Colon (tissue), 2 donors: ENCODE data around the gene RRBP1.

ENCODE experiments used
- FAIRE-seq: peaks from 2 replicates; lab custom pipeline; 2012; peaks lifted over from hg19 to GRCh38; lab: Jason Lieb, UNC
- donor health status: control.
- donor health status: control.

RRBP1 gene

DNA sequence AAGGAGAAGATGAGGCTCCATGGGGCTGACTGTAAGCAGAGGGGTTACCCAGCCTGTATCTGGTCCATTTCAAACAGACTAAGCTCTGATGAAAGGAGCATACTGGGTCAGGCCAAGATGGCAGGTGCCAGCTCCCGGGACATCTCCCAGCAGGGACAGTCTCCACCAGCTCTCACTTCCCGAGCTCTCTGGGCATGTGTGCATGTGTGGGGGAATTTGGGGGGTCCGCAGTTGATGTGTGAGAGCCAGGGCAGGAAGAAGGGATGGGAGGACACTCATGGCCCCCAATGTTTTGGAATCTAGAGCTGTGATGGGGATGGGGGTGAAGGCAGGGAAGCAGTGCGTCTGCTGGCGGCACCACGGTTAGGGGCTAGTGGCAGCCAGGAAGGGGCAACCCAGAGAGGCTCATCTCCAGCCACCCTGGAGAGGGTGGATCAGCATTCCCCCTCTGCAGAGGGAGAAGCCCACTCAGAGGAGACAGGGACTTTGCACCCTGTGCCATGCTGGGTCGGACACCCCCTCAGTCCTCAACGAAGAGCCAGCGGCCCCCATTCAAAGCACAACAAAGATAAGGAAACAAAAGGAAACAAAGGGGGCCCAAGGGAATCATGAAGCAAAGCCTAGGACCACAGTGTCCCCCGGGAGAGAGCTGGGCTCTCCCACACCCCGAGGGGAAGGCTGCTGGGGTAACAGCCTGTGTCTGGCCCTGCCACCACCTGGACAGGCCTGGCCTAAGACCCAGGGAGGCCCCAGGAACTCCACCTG lies 59.8 kb downstream of the RRBP1 start:
- FAIRE-seq, result no peak

DNA sequence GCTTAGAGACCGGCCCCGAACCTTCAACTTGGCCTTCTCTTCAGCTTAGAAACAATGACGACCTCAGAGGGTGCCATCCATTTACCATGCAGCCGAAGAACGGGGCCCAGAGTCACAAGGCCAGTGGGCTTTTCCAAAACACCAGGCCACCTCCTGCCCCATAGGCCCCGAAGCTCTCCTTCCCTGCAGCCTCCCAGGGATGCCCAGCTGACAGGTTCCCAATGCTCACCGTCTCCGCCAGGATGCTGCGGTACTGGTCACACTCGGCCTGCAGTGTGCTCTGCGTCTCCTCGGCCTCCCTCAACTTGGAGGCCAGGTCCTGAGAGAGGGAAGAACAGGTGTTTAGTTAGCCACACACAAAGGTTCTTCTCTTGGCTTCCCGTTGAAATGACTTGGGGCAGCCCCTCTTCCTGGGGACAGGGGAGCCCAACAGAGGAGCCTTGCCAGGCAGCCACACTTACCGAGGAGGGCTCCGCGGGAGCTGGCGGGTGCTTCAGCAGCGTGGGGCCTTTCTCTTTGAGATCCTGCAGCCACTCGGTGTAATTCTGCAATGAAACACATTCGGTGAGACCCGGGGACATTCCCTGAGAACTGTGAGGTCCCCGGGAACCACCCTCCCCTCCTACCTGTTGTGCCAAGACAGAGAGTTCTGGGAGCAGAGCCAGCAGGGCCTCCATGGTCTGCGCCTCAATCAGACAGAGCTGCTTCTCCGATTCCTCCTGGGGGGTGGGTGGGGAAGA lies 60.6 kb downstream of the RRBP1 start:
- no peak for FAIRE-seq

DNA sequence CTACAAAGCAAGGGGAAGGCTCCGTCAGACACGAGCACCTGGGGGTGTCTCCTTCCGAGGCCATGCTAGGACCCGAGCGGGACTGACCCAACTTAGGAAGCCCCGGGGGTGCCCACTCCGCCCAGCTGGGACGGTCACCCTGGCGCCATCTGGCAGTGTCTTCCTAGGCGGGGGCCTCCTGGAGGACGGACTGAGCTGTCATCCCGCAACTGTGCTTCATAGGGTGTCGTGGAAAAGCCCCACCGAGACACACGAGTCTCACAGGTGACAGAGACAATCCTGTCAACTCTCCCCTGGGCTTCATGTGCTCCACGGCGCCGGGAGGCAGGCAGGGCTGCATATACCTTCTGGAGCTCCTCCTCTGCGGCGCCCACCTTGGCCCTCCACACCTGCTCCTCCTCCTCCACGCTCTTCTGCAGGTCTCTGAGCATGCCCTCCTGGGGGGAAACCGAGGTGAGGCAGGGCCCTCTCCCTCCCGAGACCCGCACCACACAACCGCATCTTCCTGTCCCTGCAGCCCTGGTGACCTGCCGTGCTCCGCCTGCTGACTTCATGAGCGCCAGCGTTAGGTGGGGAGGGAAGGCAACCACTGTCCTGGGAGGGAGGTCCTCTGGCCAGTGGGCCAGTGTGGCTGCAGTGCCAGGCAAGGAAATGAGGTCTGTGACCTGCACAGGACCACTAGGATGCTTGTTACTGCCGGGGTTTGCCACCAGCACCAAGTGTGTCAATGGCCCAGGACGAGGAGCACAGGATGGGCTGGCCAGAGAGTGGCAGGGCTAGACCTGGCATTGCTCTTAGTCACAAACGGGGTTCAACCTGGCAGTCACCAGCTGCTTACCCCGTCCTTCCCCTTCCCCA lies 61.4 kb downstream of the RRBP1 start:
- FAIRE-seq, result no peak

DNA sequence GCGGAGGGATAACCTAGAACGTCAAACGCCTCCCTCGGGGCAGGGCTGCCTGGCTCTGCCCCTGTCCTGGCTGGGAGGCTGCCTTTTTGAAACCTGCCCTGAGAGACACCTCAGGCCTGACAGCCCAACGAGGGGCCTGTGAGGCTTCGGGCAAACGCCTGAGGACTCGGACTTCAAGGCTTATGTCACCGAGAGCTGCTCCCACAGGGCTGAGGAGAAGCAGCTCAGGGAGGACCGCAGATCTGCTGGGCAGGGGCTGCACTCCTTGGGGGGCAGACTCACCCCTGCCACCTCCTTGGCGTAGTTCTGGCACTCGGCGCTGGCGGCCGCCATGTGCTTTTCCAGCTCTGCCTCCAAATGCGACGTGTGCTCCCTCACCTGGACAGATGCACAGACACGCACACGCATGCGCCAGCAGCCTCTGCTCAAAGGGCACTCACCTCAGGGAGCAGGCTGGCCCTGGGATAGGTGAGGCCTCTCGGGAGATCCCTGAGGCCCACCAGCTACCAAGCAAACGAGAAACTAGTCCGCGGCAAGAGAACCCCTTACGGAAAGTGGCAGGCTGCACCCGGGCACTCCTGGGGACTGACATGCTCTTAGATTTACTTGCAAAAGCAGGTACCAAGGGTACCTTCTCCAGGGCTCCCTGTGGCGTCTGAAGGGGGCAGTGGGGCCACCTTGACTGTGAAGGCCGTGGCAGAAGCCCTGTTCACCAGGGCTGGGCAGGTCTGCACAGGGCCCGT lies 62.5 kb downstream of the RRBP1 start:
- FAIRE-seq, result no peak

DNA sequence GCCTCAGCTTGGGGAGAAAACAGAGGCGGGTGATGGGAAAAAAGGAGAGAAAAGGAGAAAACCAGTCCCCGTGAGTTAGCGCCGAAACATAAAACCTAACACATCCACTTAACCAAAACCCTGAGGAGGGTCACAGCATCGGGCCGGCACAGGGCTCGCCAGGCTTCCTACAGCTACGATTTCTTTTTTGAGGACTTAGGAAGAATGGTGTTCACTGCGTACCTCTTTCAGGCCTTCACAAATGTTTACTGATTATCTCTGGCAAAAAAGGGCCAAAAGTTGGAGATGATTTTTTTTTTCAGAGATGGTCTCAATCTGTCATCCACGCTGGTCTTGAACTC lies 63.4 kb downstream of the RRBP1 start:
- no peak for FAIRE-seq

DNA sequence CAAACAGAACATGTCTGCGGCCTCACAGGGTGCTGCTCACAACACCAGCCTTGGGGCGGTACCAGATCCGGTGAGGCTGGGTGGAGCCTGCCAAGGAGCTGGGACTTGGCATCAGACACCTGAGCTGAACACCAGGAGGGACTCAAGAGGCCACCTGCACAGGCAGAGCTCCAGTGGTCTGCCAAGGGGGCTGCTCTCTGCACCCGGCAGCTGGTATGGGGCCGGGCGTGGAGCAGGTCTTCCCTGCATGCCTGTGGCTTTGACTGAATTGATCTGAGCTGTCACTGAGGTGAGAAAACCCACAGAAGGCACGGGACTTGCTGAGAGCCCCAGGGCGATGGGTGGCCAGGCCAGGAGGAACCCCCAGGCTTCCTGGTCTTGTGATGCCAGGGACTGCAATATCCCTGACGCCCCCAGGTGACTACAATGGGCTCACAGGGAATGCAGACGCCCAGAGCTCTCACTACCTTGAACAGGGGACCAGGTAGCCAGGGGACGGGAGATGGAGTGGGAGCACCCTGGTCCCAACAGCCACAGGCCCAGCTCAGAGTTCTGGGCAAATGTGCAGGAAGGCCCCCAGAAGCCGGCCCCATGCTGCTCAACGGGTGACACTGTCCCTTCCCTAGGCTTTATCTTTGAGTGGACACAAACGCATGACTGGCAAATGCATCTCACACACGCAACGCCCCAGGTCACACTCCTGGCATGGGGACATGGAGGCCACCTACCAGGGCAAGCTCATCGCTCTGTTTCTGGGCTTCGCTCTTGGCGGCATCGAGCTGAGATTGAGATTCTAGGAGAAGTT lies 64.0 kb downstream of the RRBP1 start:
- no peak for FAIRE-seq

DNA sequence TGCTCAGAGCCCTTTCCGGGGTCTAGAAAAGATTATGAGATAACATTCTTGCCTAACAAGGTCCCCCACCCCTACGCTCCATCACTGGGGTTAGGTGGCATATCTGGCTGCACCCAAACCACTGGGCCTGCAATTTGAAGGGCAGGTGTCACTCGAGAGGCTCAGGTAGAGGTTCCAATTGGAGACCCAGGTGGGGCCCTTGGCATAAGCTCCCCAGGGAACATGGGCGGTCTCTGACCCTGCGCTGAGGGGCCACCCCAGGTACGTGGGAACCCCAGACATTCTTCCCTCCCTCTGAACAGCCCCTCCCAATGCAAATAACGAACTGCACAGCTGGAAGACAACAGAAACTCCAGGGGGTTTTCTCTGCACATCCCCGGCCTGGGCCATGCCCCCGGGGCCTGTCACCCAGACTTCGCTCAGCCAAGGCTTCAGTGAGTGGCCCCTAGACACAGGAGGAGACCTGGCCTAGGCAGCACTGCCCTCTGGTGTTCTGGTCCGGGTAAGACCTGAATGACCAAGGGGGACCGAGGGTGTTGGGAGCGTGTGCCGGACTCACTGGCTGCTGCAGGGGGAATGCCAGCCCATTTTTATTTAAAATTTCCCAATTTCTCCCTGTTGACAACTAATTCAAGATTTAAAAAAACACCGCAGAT lies 64.7 kb downstream of the RRBP1 start:
- no peak for FAIRE-seq

DNA sequence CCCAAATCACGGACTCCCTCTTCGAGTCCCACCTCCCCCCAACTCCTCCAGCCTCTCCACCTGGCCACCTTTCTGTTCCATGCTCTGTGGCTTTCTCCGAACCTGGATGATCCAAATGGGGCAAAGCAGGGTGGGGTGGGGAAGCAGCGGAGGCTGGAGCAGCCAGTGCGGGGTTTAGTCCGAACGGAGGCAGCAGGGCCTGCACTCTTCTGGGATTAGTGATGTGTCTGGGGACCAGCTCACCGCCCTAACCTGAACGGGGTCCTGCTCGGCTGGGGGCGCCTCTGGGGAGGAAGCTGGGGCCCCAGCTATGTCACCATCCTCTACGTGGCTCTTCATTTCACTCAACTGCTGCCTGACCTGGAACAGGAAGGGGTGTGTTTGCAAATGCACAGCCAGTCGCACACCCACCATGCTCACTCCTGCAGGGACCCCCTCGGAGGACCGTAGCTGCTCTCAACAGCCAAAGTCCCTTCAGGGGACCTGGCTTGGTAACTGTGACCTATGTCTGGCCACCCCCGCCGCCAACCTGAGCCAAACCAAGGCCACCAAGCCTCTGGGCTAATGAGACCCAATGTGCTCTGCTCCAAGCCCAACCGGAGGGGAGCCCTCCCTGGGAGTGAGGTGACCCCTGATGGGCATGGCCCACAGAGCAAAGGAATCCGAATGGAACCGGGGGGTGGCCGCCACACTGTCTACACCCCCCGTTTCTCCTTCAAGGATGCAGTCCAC lies 65.4 kb downstream of the RRBP1 start:
- no peak for FAIRE-seq

DNA sequence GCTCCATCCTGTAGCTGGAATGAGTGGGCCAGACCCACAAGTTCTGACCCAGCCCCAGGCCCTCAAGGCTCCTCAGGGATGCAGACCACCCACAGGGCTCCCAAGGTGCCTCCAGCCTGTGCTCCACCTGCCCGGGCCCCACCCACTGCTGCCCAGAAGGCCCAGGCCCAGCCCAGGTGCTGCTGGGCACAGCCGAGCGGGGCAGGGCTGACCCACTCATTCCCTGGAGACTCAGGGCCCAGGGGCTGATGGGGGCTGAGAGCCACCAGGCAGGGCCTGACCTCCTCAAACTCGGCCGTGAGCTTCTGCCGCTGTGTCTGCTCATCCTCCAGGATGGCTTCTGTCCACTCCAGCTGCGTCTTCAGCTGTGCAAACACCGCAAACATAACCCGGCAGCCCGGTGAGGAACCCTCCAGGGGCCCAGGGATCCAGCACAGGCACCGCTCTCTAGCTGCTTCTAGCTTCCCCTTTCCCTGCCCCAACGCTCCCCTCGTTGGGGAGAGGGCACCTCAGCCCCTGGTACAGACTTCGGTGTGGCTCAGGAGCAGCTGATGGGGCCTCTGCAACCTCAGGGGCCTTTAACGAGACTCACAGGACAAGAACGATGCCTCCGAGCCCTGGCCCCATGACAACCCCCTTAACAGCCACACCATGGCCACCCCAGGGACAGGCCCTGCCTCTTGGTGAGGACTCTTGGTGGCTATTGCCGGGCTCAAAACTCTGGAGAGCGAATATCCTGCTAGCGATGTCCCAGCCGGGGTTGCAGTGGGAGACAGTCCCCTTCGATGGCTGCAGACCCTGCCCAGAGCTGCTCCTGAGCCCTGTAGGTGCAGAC lies 66.2 kb downstream of the RRBP1 start:
- no peak for FAIRE-seq

DNA sequence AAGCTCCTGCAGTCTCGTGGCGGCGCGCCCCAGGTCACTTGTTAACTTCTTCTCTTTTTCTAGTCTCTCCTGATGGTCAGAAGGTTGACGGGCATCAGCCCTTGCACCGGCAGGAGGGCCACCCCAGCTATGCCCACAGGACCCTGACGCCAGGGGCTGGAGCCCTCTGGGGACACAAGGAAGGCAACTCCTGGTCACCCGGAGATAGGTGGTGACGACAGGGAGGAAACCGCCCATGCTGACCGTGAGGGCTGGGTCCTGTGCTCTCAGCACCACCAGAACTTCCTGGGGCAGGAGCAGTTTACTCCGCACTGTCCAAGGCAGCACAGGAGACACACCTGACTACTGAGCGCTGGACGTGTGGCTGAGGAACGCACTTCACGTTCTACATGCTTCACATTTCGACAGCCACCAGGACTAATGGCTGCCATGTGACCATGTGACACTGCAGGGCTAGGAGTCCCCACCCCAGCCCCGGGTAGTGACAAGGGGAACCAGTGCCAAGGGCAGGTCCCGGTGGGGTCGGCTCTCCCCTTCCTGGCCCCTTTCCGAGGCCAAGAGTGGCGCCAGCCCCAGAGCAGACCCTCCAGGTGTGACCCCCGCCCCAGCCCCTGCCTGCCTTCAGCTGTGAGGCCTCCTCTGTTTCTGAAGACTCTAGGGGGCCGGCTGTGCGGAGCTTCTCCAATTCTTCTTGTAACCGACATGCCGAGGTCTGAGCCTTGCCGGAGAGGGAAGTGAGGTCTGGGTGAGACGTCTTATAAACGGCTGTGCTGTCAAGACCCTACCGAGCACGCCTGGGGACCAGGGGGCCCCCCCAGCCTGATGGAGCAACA lies 67.0 kb downstream of the RRBP1 start:
- FAIRE-seq, result no peak

DNA sequence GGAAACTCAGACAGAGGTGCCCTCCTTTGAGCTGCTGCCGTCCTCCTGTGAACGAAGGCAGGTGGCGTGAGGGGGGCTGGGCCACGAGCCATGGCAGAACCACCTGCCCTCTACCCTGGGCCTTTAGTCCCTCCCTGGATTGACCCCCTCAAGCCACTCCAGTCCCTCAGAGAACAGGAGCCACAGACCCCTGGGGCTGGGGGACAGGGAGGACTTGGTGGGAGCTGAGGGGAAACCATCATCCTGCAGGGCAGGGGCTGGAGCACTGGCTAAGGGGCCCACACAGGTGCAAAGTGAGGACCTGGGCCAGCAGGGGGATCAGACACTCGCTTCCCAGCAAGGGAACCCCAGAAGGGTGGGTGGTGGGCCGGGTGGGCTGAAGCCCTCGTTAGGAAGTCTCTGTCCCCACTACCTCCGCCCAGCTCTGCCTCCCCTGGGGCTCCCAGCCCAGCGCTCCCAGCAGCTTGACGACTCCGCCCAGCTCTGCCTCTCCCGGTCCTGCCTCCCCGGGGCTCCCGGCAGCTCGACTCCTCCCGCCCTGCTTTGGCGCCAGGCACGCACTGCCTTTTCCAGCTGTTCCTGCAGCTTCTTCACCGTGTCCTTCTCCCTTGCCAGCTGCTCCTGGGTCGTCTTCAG lies 67.7 kb downstream of the RRBP1 start:
- FAIRE-seq, result no peak

DNA sequence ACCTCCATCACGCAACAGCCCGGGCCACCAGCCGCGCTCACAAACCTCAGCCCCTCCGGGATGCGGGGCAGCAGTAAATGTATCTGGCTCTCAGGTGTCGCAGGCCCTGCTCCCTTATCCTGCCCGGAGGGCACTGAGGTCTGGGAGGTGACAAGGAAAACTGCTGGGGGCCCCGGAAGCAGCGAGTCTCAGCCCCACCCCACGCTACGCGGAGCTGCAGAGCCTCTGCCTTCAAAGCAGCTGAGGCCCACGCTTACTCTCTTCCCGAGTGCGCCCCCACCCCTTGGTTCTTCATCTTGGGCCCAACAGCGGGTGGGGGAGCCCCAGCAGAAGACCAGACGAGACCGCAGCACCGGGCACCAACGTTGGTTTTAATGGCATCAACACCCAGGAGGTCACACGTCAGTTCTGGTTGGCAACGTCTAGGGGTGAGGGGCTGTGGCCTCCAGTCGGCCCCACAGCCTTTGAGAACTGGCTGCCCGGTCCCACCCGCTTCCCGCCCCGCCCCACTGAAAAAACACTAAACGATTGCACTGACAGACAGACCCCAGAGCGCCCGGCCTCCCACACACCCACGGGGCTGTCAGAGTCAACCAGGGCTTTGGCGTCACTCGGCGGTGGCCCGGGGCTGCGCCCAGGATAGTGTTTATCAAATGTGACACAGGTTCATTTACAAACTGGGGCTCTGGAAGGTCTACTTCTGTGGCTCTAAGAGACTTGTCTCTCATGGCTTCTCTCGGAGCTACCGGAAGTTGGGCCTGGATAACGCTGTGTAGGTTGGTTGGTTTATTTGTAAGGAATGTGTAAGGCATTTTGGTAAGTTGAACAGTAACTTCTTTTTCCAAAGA lies 68.5 kb downstream of the RRBP1 start:
- no peak for FAIRE-seq

DNA sequence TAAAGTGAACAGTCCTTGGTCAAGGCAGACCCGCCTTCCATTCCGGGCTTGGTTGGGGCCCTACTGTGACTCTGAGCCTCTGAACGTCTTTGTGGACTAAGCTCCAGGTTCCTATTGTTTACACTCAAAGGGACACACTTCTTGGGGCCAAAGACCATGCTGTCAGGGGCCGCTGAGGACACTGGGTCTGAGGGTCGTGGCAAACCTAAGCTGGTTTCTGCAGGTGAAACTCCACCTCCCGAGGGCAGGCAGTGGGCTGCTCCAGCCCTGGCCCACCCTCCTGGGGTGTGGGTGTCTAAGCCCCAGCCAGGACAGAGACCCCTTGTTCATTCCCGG lies 69.1 kb downstream of the RRBP1 start:
- no peak for FAIRE-seq

DNA sequence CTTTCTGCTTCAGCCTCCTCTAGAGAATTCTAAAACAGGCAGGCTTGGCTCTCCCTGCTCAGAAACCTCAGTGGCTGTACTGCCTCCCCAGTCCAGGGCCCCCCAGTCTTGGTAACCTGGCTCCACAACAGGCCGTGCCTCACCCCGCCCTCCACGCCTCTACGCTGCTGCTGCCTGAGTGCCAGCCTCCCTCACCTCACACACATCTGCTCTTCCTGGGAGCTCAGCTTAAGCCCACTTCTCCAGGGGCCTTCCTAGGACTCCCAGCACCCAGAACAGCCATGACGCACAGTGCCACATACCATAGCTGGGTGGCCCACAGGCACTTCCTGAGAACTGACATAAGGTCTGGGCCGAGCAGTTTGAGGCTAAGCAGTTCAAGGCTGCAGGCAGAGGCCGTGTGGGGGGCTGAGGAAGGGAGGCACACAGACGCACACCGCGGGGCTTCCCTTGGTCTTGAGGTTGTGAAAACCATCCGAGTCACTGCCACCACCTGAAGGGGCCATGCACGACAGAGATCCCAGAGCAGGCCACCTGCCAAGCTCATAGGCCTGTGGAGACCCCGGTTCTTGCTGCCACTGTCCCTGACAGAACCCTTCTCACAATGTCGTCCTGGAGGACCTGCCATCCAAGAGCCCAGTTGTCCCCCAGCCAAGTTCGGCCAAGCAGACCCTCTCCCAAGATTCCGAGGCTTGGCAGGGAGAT lies 69.6 kb downstream of the RRBP1 start:
- FAIRE-seq, result no peak

DNA sequence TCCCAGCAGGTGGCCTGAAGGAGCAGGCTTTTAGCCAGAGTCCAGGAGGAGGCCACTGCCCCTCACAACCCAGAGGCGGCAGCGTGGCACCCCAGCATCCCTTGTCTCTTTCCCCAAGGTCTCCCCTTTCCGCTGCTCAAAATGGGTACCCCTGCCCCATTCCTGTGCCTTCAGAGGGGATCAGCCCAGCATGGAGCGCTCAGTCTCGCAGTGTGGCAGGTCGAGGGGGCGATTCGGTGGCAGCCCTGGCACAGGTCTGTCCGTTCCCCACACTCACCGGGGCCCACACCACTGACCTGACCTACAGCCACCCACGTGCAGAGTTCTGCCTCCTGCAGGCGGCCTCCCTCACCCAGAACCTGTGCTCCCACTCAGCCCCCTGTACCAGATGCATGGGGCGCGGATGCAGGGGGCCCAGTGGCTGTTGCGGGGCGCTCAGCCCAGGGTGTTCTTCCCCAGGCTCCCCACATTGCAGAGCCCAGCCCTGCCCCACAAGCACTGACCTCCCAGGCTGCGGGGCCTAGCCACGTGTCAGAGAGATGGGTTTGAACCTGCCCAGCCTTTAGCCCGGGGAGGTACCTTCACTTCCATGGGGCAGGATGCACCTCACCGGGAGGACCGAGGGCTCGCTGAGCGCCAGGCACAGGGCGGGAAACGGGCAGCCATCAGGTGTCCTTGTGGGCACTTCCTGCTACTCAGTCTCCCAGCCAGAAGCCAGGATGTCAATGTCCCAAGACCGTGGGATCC lies 70.3 kb downstream of the RRBP1 start:
- no peak for FAIRE-seq

DNA sequence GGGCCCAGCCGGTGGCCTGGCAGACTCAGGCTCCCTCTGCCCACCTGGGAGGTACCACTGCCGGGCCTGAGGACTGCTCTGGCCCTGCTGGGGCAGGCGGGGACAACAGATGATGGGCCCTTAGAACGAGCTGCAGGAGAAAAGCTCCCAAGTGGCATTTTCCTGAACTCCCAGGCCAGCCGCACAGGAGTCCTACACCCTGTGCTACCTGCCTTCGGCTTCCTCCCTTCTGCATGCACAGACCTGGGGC lies 70.8 kb downstream of the RRBP1 start:
- no peak for FAIRE-seq
